RWPE2 (cell line): ENCODE measurements around the gene PLA2G4F.
"Not testable (repeated sequence)": the region's sequence is repeated elsewhere in the genome, so short reads cannot be mapped to it uniquely, and the experiment has no call there.

Source experiments
- ATAC-seq: fragments of 200-7000 bp; cut with Tn5 transposase; 3 replicates; pipeline ENCODE4 v1.9.1; 2021; ENCODE audit warnings: low read depth
- DNase-seq: peaks from one replicate; pipeline ENCODE4 v3.0.0-alpha.2; 2020; ENCODE audit warnings: low spot score
- H3K27ac ChIP-seq: fragments of 450-650 bp; 2 replicates; pipeline ENCODE4 v1.5.1; 2017; ENCODE audit warnings: mild to moderate bottlenecking; ENCODE audit not compliant: poor library complexity, severe bottlenecking
- H3K27me3 ChIP-seq: fragments of 250-450 bp; sonication (Bioruptor Pico); 2 replicates; pipeline ENCODE4 v1.5.1; 2021; ENCODE audit warnings: mild to moderate bottlenecking, moderate library complexity; ENCODE audit not compliant: insufficient read depth, poor library complexity, severe bottlenecking
- H3K36me3 ChIP-seq: fragments of 250-450 bp; sonication (Bioruptor Pico); 2 replicates; pipeline ENCODE4 v1.5.1; 2020; ENCODE audit warnings: low read depth, mild to moderate bottlenecking, moderate library complexity
- H3K4me1 ChIP-seq: fragments of 250-450 bp; sonication (Bioruptor Pico); 2 replicates; pipeline ENCODE4 v1.5.1; 2021; ENCODE audit warnings: mild to moderate bottlenecking, moderate library complexity; ENCODE audit not compliant: insufficient read depth, poor library complexity, severe bottlenecking
- H3K4me3 ChIP-seq: fragments of 250-450 bp; sonication (Bioruptor Pico); 2 replicates; pipeline ENCODE4 v1.5.1; 2021; ENCODE audit warnings: mild to moderate bottlenecking, moderate library complexity; ENCODE audit not compliant: severe bottlenecking
- H3K9me3 ChIP-seq: fragments of 250-450 bp; sonication (Bioruptor Pico); 2 replicates; pipeline ENCODE4 v1.5.1; 2021; ENCODE audit warnings: mild to moderate bottlenecking, moderate library complexity; ENCODE audit not compliant: severe bottlenecking
- CTCF ChIP-seq: fragments of 450-650 bp; IDR thresholded peaks from one replicate; pipeline ENCODE4 v1.5.1; 2017; ENCODE audit warnings: mild to moderate bottlenecking, moderate library complexity; ENCODE audit not compliant: poor library complexity, severe bottlenecking

PLA2G4F gene

GRCh38 chr15:42092398-42093318 lies 63.8 kb downstream of the PLA2G4F start:
- peaks cover 35% of the 10 kb centered on the region for H3K4me1 ChIP-seq
- no peaks in the 10 kb centered on the region for H3K27me3 ChIP-seq
- no peaks in the 10 kb centered on the region for H3K36me3 ChIP-seq
- peak; percentile 84 for ATAC-seq
- H3K4me3 ChIP-seq: no peak overlapping the region
- DNase-seq: peak; percentile 84
- H3K9me3 ChIP-seq: no peaks in the 10 kb centered on the region
- H3K27ac ChIP-seq: peak overlapping the region; percentile 38
- TF ChIP-seq CTCF: no peak

- H3K27ac ChIP-seq: peak overlapping the region; percentile 38
- ATAC-seq: peak; percentile 17; the same call in 1 of the 3 replicates
- H3K27me3 ChIP-seq, H3K9me3 ChIP-seq, H3K36me3 ChIP-seq, DNase-seq, H3K4me3 ChIP-seq: not testable (repeated sequence)
- peaks cover 35% of the 10 kb centered on the region for H3K4me1 ChIP-seq
Measured at GRCh38 chr15:42091753-42092397, 64.6 kb downstream of the PLA2G4F start.

GRCh38 chr15:42090781-42091180 lies 65.7 kb downstream of the PLA2G4F start:
- no peaks in the 10 kb centered on the region for H3K36me3 ChIP-seq
- no peak overlapping the region for H3K27ac ChIP-seq
- peaks cover 35% of the 10 kb centered on the region for H3K4me1 ChIP-seq
- DNase-seq (no peak), ATAC-seq (no peak)
- no peaks in the 10 kb centered on the region for H3K27me3 ChIP-seq
- no peak overlapping the region for H3K4me3 ChIP-seq
- H3K9me3 ChIP-seq: no peaks in the 10 kb centered on the region
- TF ChIP-seq CTCF: no peak

GRCh38 chr15:42090370-42090769 lies 66.1 kb downstream of the PLA2G4F start:
- no peaks in the 10 kb centered on the region for H3K9me3 ChIP-seq
- no peaks in the 10 kb centered on the region for H3K27me3 ChIP-seq
- ATAC-seq (no peak), DNase-seq (no peak)
- H3K36me3 ChIP-seq: no peaks in the 10 kb centered on the region
- no peak overlapping the region for H3K27ac ChIP-seq
- no peak for TF ChIP-seq CTCF
- peaks cover 36% of the 10 kb centered on the region for H3K4me1 ChIP-seq
- H3K4me3 ChIP-seq: no peak overlapping the region

GRCh38 chr15:42089942-42090341 lies 66.5 kb downstream of the PLA2G4F start:
- H3K4me1 ChIP-seq: peaks cover 38% of the 10 kb centered on the region

More at GRCh38 chr15:42089942-42090341, 66.5 kb downstream of the PLA2G4F start:
- no peaks in the 10 kb centered on the region for H3K36me3 ChIP-seq
- DNase-seq: no peak
- no peaks in the 10 kb centered on the region for H3K27me3 ChIP-seq
- no peak overlapping the region for H3K4me3 ChIP-seq
- TF ChIP-seq CTCF: no peak
- ATAC-seq: no peak
- H3K27ac ChIP-seq: no peak overlapping the region
- H3K9me3 ChIP-seq: no peaks in the 10 kb centered on the region
